ENCODE results near the gene HEMK1.
A peak's percentile ranks its signal among the peaks of the same experiment; 100 is the strongest.

HEMK1 gene

GRCh38 chr3:50616003-50616769 lies 46.9 kb downstream of the HEMK1 start:
- Mint-ChIP-seq H3K9me3 (no peaks in the 10 kb centered on the region), H3K4me3 (peak overlapping the region; percentile 85), H3K4me1 (ENCODE audit: low read depth) (peaks cover 60% of the 10 kb centered on the region), H3K36me3 (ENCODE audit: low read depth) (peaks cover 56% of the 10 kb centered on the region), H3K27me3 (ENCODE audit: low read depth) (peaks cover 2% of the 10 kb centered on the region), H3K27ac (peak overlapping the region; percentile 81)
- DNase-seq (ENCODE audit: low spot score) = peak; percentile 79

- Mint-ChIP-seq H3K36me3 (ENCODE audit: low read depth) (peaks cover 52% of the 10 kb centered on the region), H3K9me3 (no peaks in the 10 kb centered on the region), H3K4me1 (ENCODE audit: low read depth) (peaks cover 60% of the 10 kb centered on the region), H3K27ac (peak overlapping the region; percentile 81), H3K4me3 (peak overlapping the region; percentile 85), H3K27me3 (ENCODE audit: low read depth) (peaks cover 2% of the 10 kb centered on the region)
- peak; percentile 96 for DNase-seq (ENCODE audit: low spot score)
These were observed 47.4 kb downstream of the HEMK1 start for GRCh38 chr3:50616770-50617095.

GRCh38 chr3:50617096-50617791 lies 47.9 kb downstream of the HEMK1 start, which contains the start of gene MAPKAPK3:
Gene MAPKAPK3, plus strand, starts transcription at chr3:50617151. Its CDS starts 415 bp downstream, at chr3:50617566.
- H3K4me3 Mint-ChIP-seq = peak within 1 kb of the TSS; percentile 93
- peak within 1 kb of the TSS; percentile 88 for H3K27ac Mint-ChIP-seq
- H3K9me3 Mint-ChIP-seq = no peaks in the 10 kb centered on the region
- no peaks in the 10 kb centered on the region for H3K27me3 Mint-ChIP-seq (ENCODE audit: low read depth)
- no peak for DNase-seq (ENCODE audit: low spot score)
- peaks cover 60% of the 10 kb centered on the region for H3K4me1 Mint-ChIP-seq (ENCODE audit: low read depth)
- H3K36me3 Mint-ChIP-seq (ENCODE audit: low read depth) = peaks cover 49% of the 10 kb centered on the region

- no peak for DNase-seq (ENCODE audit: low spot score)
- H3K9me3 Mint-ChIP-seq = no peaks in the 10 kb centered on the region
- H3K27ac Mint-ChIP-seq = peak overlapping the region; percentile 88
- peak overlapping the region; percentile 93 for H3K4me3 Mint-ChIP-seq
- H3K4me1 Mint-ChIP-seq (ENCODE audit: low read depth) = peaks cover 64% of the 10 kb centered on the region
- H3K27me3 Mint-ChIP-seq (ENCODE audit: low read depth) = no peaks in the 10 kb centered on the region
- peaks cover 48% of the 10 kb centered on the region for H3K36me3 Mint-ChIP-seq (ENCODE audit: low read depth)
These were observed 48.7 kb downstream of the HEMK1 start for GRCh38 chr3:50617911-50618481.

GRCh38 chr3:50620420-50620819 lies 51.1 kb downstream of the HEMK1 start:
- peak overlapping the region; percentile 79 for H3K27ac Mint-ChIP-seq
- peaks cover 69% of the 10 kb centered on the region for H3K4me1 Mint-ChIP-seq (ENCODE audit: low read depth)
- no peaks in the 10 kb centered on the region for H3K27me3 Mint-ChIP-seq (ENCODE audit: low read depth)
- peak overlapping the region; percentile 93 for H3K4me3 Mint-ChIP-seq
- no peak for DNase-seq (ENCODE audit: low spot score)
- no peaks in the 10 kb centered on the region for H3K9me3 Mint-ChIP-seq
- peaks cover 56% of the 10 kb centered on the region for H3K36me3 Mint-ChIP-seq (ENCODE audit: low read depth)

GRCh38 chr3:50620820-50621219 lies 51.5 kb downstream of the HEMK1 start:
- Mint-ChIP-seq H3K4me1 (ENCODE audit: low read depth) (peaks cover 67% of the 10 kb centered on the region), H3K36me3 (ENCODE audit: low read depth) (peaks cover 56% of the 10 kb centered on the region), H3K27me3 (ENCODE audit: low read depth) (no peaks in the 10 kb centered on the region), H3K4me3 (peak overlapping the region; percentile 93), H3K27ac (peak overlapping the region; percentile 79), H3K9me3 (no peaks in the 10 kb centered on the region)
- no peak for DNase-seq (ENCODE audit: low spot score)

- Mint-ChIP-seq H3K9me3 (no peaks in the 10 kb centered on the region), H3K27ac (peak overlapping the region; percentile 89)
These were observed 53.6 kb downstream of the HEMK1 start for GRCh38 chr3:50622881-50623280.

GRCh38 chr3:50623840-50624474 lies 54.6 kb downstream of the HEMK1 start:
- peaks cover 79% of the 10 kb centered on the region for H3K4me1 Mint-ChIP-seq (ENCODE audit: low read depth)
- H3K27me3 Mint-ChIP-seq (ENCODE audit: low read depth) = no peaks in the 10 kb centered on the region
- peak overlapping the region; percentile 89 for H3K27ac Mint-ChIP-seq
- H3K9me3 Mint-ChIP-seq = no peaks in the 10 kb centered on the region
- peaks cover 62% of the 10 kb centered on the region for H3K36me3 Mint-ChIP-seq (ENCODE audit: low read depth)
- DNase-seq (ENCODE audit: low spot score) = peak; percentile 77
- peak overlapping the region; percentile 77 for H3K4me3 Mint-ChIP-seq

More at GRCh38 chr3:50622881-50623280, 53.6 kb downstream of the HEMK1 start:
- no peak for DNase-seq (ENCODE audit: low spot score)
- Mint-ChIP-seq H3K27me3 (ENCODE audit: low read depth) (no peaks in the 10 kb centered on the region), H3K36me3 (ENCODE audit: low read depth) (peaks cover 67% of the 10 kb centered on the region), H3K4me3 (peak overlapping the region; percentile 77), H3K4me1 (ENCODE audit: low read depth) (peaks cover 72% of the 10 kb centered on the region)

- no peak for DNase-seq (ENCODE audit: low spot score)
- peaks cover 60% of the 10 kb centered on the region for H3K36me3 Mint-ChIP-seq (ENCODE audit: low read depth)
- H3K9me3 Mint-ChIP-seq = no peaks in the 10 kb centered on the region
- peak overlapping the region; percentile 89 for H3K27ac Mint-ChIP-seq
- no peaks in the 10 kb centered on the region for H3K27me3 Mint-ChIP-seq (ENCODE audit: low read depth)
- peaks cover 75% of the 10 kb centered on the region for H3K4me1 Mint-ChIP-seq (ENCODE audit: low read depth)
- peak overlapping the region; percentile 77 for H3K4me3 Mint-ChIP-seq
These were observed 55.3 kb downstream of the HEMK1 start for GRCh38 chr3:50624634-50625033.

GRCh38 chr3:50625231-50626182 lies 56.2 kb downstream of the HEMK1 start:
- Mint-ChIP-seq H3K4me3 (peak overlapping the region; percentile 77), H3K9me3 (no peaks in the 10 kb centered on the region), H3K4me1 (ENCODE audit: low read depth) (peaks cover 75% of the 10 kb centered on the region), H3K36me3 (ENCODE audit: low read depth) (peaks cover 56% of the 10 kb centered on the region), H3K27me3 (ENCODE audit: low read depth) (no peaks in the 10 kb centered on the region), H3K27ac (peak overlapping the region; percentile 38)
- no peak for DNase-seq (ENCODE audit: low spot score)

GRCh38 chr3:50626401-50626800 lies 57.1 kb downstream of the HEMK1 start:
- DNase-seq (ENCODE audit: low spot score) = no peak
- Mint-ChIP-seq H3K4me1 (ENCODE audit: low read depth) (peaks cover 78% of the 10 kb centered on the region), H3K27ac (peak overlapping the region; percentile 26), H3K36me3 (ENCODE audit: low read depth) (peaks cover 55% of the 10 kb centered on the region), H3K4me3 (peak overlapping the region; percentile 15), H3K9me3 (no peaks in the 10 kb centered on the region), H3K27me3 (ENCODE audit: low read depth) (no peaks in the 10 kb centered on the region)

- peaks cover 61% of the 10 kb centered on the region for H3K36me3 Mint-ChIP-seq (ENCODE audit: low read depth)
- peaks cover 82% of the 10 kb centered on the region for H3K4me1 Mint-ChIP-seq (ENCODE audit: low read depth)
- no peaks in the 10 kb centered on the region for H3K27me3 Mint-ChIP-seq (ENCODE audit: low read depth)
- DNase-seq (ENCODE audit: low spot score) = no peak
- peak overlapping the region; percentile 9 for H3K4me3 Mint-ChIP-seq
- no peaks in the 10 kb centered on the region for H3K9me3 Mint-ChIP-seq
- peak overlapping the region; percentile 72 for H3K27ac Mint-ChIP-seq
These were observed 58.2 kb downstream of the HEMK1 start for GRCh38 chr3:50627407-50628051.
